ENCODE data around the gene ZNF518A.

The ZNF518A gene

GRCh38 chr10:96133135-96133534 is 3.0 kb downstream of the ZNF518A start:
- peaks cover 10% of the 10 kb centered on the region in 2 donors for H3K4me1 ChIP-seq (ENCODE audit: control insufficient read depth in 1 of 2, insufficient read depth in 2 of 2, low read length in 2 of 2)
- H3K4me3 ChIP-seq (ENCODE audit: low read depth in 1 of 2, low read length in 2 of 2): no peak overlapping the region
- peaks cover 0 to under 1% of the 10 kb centered on the region in 2 donors for H3K27me3 ChIP-seq (ENCODE audit: control insufficient read depth in 1 of 2, insufficient read depth in 2 of 2, low read length in 2 of 2)
- H3K27ac ChIP-seq (ENCODE audit: low read depth, low read length): no peak overlapping the region
- H3K9me3 ChIP-seq (ENCODE audit: control insufficient read depth in 1 of 2, low read length in 2 of 2): no peaks in the 10 kb centered on the region
- no peak overlapping the region for H3K9ac ChIP-seq (ENCODE audit: low read depth in 1 of 2, low read length in 2 of 2)
- peaks cover 14 to 50% of the 10 kb centered on the region in 2 donors for H3K36me3 ChIP-seq (ENCODE audit: control insufficient read depth in 1 of 2, insufficient read depth in 2 of 2, low read length in 2 of 2)

GRCh38 chr10:96136810-96137209 is 6.7 kb downstream of the ZNF518A start:
- no peak overlapping the region for H3K27ac ChIP-seq (ENCODE audit: low read depth, low read length)
- no peaks in the 10 kb centered on the region for H3K27me3 ChIP-seq (ENCODE audit: control insufficient read depth in 1 of 2, insufficient read depth in 2 of 2, low read length in 2 of 2)
- peaks cover 14 to 65% of the 10 kb centered on the region in 2 donors for H3K36me3 ChIP-seq (ENCODE audit: control insufficient read depth in 1 of 2, insufficient read depth in 2 of 2, low read length in 2 of 2)
- H3K4me1 ChIP-seq (ENCODE audit: control insufficient read depth in 1 of 2, insufficient read depth in 2 of 2, low read length in 2 of 2): no peaks in the 10 kb centered on the region
- H3K4me3 ChIP-seq (ENCODE audit: low read depth in 1 of 2, low read length in 2 of 2): no peak overlapping the region
- no peaks in the 10 kb centered on the region for H3K9me3 ChIP-seq (ENCODE audit: control insufficient read depth in 1 of 2, low read length in 2 of 2)
- H3K9ac ChIP-seq (ENCODE audit: low read depth in 1 of 2, low read length in 2 of 2): no peak overlapping the region

GRCh38 chr10:96137567-96137966 is 7.5 kb downstream of the ZNF518A start:
- Histone ChIP-seq H3K4me1 (ENCODE audit: control insufficient read depth in 1 of 2, insufficient read depth in 2 of 2, low read length in 2 of 2) (no peaks in the 10 kb centered on the region), H3K9ac (ENCODE audit: low read depth in 1 of 2, low read length in 2 of 2) (no peak overlapping the region), H3K27me3 (ENCODE audit: control insufficient read depth in 1 of 2, insufficient read depth in 2 of 2, low read length in 2 of 2) (no peaks in the 10 kb centered on the region), H3K4me3 (ENCODE audit: low read depth in 1 of 2, low read length in 2 of 2) (no peak overlapping the region), H3K27ac (ENCODE audit: low read depth, low read length) (no peak overlapping the region), H3K36me3 (ENCODE audit: control insufficient read depth in 1 of 2, insufficient read depth in 2 of 2, low read length in 2 of 2) (peaks cover 14 to 67% of the 10 kb centered on the region in 2 donors), H3K9me3 (ENCODE audit: control insufficient read depth in 1 of 2, low read length in 2 of 2) (no peaks in the 10 kb centered on the region)

GRCh38 chr10:96138102-96138501 is 8.0 kb downstream of the ZNF518A start:
- no peaks in the 10 kb centered on the region for H3K9me3 ChIP-seq (ENCODE audit: control insufficient read depth in 1 of 2, low read length in 2 of 2)
- H3K36me3 ChIP-seq (ENCODE audit: control insufficient read depth in 1 of 2, insufficient read depth in 2 of 2, low read length in 2 of 2): peaks cover 17 to 68% of the 10 kb centered on the region in 2 donors
- H3K4me3 ChIP-seq (ENCODE audit: low read depth in 1 of 2, low read length in 2 of 2): no peak overlapping the region
- no peak overlapping the region for H3K27ac ChIP-seq (ENCODE audit: low read depth, low read length)
- H3K9ac ChIP-seq (ENCODE audit: low read depth in 1 of 2, low read length in 2 of 2): no peak overlapping the region
- no peaks in the 10 kb centered on the region for H3K27me3 ChIP-seq (ENCODE audit: control insufficient read depth in 1 of 2, insufficient read depth in 2 of 2, low read length in 2 of 2)
- H3K4me1 ChIP-seq (ENCODE audit: control insufficient read depth in 1 of 2, insufficient read depth in 2 of 2, low read length in 2 of 2): no peaks in the 10 kb centered on the region

GRCh38 chr10:96152437-96152836 is 22.3 kb downstream of the ZNF518A start:
- Histone ChIP-seq H3K27me3 (ENCODE audit: control insufficient read depth in 1 of 2, insufficient read depth in 2 of 2, low read length in 2 of 2) (no peaks in the 10 kb centered on the region), H3K27ac (ENCODE audit: low read depth, low read length) (no peak overlapping the region), H3K4me3 (ENCODE audit: low read depth in 1 of 2, low read length in 2 of 2) (no peak overlapping the region), H3K9me3 (ENCODE audit: control insufficient read depth in 1 of 2, low read length in 2 of 2) (no peaks in the 10 kb centered on the region), H3K4me1 (ENCODE audit: control insufficient read depth in 1 of 2, insufficient read depth in 2 of 2, low read length in 2 of 2) (no peaks in the 10 kb centered on the region), H3K9ac (ENCODE audit: low read depth in 1 of 2, low read length in 2 of 2) (no peak overlapping the region), H3K36me3 (ENCODE audit: control insufficient read depth in 1 of 2, insufficient read depth in 2 of 2, low read length in 2 of 2) (peaks cover 28 to 60% of the 10 kb centered on the region in 2 donors)

- Histone ChIP-seq H3K9ac (ENCODE audit: low read depth in 1 of 2, low read length in 2 of 2) (no peak overlapping the region), H3K36me3 (ENCODE audit: control insufficient read depth in 1 of 2, insufficient read depth in 2 of 2, low read length in 2 of 2) (peaks cover 34 to 66% of the 10 kb centered on the region in 2 donors), H3K4me1 (ENCODE audit: control insufficient read depth in 1 of 2, insufficient read depth in 2 of 2, low read length in 2 of 2) (no peaks in the 10 kb centered on the region), H3K9me3 (ENCODE audit: control insufficient read depth in 1 of 2, low read length in 2 of 2) (no peaks in the 10 kb centered on the region), H3K27ac (ENCODE audit: low read depth, low read length) (no peak overlapping the region), H3K4me3 (ENCODE audit: low read depth in 1 of 2, low read length in 2 of 2) (no peak overlapping the region), H3K27me3 (ENCODE audit: control insufficient read depth in 1 of 2, insufficient read depth in 2 of 2, low read length in 2 of 2) (no peaks in the 10 kb centered on the region)
These were observed 23.0 kb downstream of the ZNF518A start for GRCh38 chr10:96153070-96153469.

GRCh38 chr10:96165726-96166125 is 35.6 kb downstream of the ZNF518A start:
- peaks cover 10 to 17% of the 10 kb centered on the region in 2 donors for H3K9me3 ChIP-seq (ENCODE audit: control insufficient read depth in 1 of 2, low read length in 2 of 2)
- no peak overlapping the region for H3K9ac ChIP-seq (ENCODE audit: low read depth in 1 of 2, low read length in 2 of 2)
- no peaks in the 10 kb centered on the region for H3K27me3 ChIP-seq (ENCODE audit: control insufficient read depth in 1 of 2, insufficient read depth in 2 of 2, low read length in 2 of 2)
- no peak overlapping the region for H3K27ac ChIP-seq (ENCODE audit: low read depth, low read length)
- H3K4me3 ChIP-seq (ENCODE audit: low read depth in 1 of 2, low read length in 2 of 2): no peak overlapping the region
- no peaks in the 10 kb centered on the region for H3K4me1 ChIP-seq (ENCODE audit: control insufficient read depth in 1 of 2, insufficient read depth in 2 of 2, low read length in 2 of 2)
- H3K36me3 ChIP-seq (ENCODE audit: control insufficient read depth in 1 of 2, insufficient read depth in 2 of 2, low read length in 2 of 2): no peaks in the 10 kb centered on the region

- Histone ChIP-seq H3K4me1 (ENCODE audit: control insufficient read depth in 1 of 2, insufficient read depth in 2 of 2, low read length in 2 of 2) (no peaks in the 10 kb centered on the region), H3K36me3 (ENCODE audit: control insufficient read depth in 1 of 2, insufficient read depth in 2 of 2, low read length in 2 of 2) (no peaks in the 10 kb centered on the region), H3K9ac (ENCODE audit: low read depth in 1 of 2, low read length in 2 of 2) (no peak overlapping the region), H3K27me3 (ENCODE audit: control insufficient read depth in 1 of 2, insufficient read depth in 2 of 2, low read length in 2 of 2) (no peaks in the 10 kb centered on the region), H3K4me3 (ENCODE audit: low read depth in 1 of 2, low read length in 2 of 2) (no peak overlapping the region), H3K9me3 (ENCODE audit: control insufficient read depth in 1 of 2, low read length in 2 of 2) (peaks cover 10 to 20% of the 10 kb centered on the region in 2 donors), H3K27ac (ENCODE audit: low read depth, low read length) (no peak overlapping the region)
These were observed 38.4 kb downstream of the ZNF518A start for GRCh38 chr10:96168546-96168945.

GRCh38 chr10:96170230-96170629 is 40.1 kb downstream of the ZNF518A start:
- H3K9ac ChIP-seq (ENCODE audit: low read depth in 1 of 2, low read length in 2 of 2): no peak overlapping the region

GRCh38 chr10:96172666-96173065 is 42.6 kb downstream of the ZNF518A start:
- no peaks in the 10 kb centered on the region for H3K27me3 ChIP-seq (ENCODE audit: control insufficient read depth in 1 of 2, insufficient read depth in 2 of 2, low read length in 2 of 2)
- H3K4me1 ChIP-seq (ENCODE audit: control insufficient read depth in 1 of 2, insufficient read depth in 2 of 2, low read length in 2 of 2): no peaks in the 10 kb centered on the region
- no peaks in the 10 kb centered on the region for H3K36me3 ChIP-seq (ENCODE audit: control insufficient read depth in 1 of 2, insufficient read depth in 2 of 2, low read length in 2 of 2)
- H3K4me3 ChIP-seq (ENCODE audit: low read depth in 1 of 2, low read length in 2 of 2): no peak overlapping the region
- no peak overlapping the region for H3K9ac ChIP-seq (ENCODE audit: low read depth in 1 of 2, low read length in 2 of 2)
- no peak overlapping the region for H3K27ac ChIP-seq (ENCODE audit: low read depth, low read length)
- peaks cover 20 to 32% of the 10 kb centered on the region in 2 donors for H3K9me3 ChIP-seq (ENCODE audit: control insufficient read depth in 1 of 2, low read length in 2 of 2)

More at GRCh38 chr10:96170230-96170629, 40.1 kb downstream of the ZNF518A start:
- Histone ChIP-seq H3K4me1 (ENCODE audit: control insufficient read depth in 1 of 2, insufficient read depth in 2 of 2, low read length in 2 of 2) (no peaks in the 10 kb centered on the region), H3K36me3 (ENCODE audit: control insufficient read depth in 1 of 2, insufficient read depth in 2 of 2, low read length in 2 of 2) (no peaks in the 10 kb centered on the region), H3K9me3 (ENCODE audit: control insufficient read depth in 1 of 2, low read length in 2 of 2) (peaks cover 10 to 20% of the 10 kb centered on the region in 2 donors), H3K27ac (ENCODE audit: low read depth, low read length) (no peak overlapping the region), H3K27me3 (ENCODE audit: control insufficient read depth in 1 of 2, insufficient read depth in 2 of 2, low read length in 2 of 2) (no peaks in the 10 kb centered on the region), H3K4me3 (ENCODE audit: low read depth in 1 of 2, low read length in 2 of 2) (no peak overlapping the region)

- H3K4me1 ChIP-seq (ENCODE audit: control insufficient read depth in 1 of 2, insufficient read depth in 2 of 2, low read length in 2 of 2): no peaks in the 10 kb centered on the region
- H3K36me3 ChIP-seq (ENCODE audit: control insufficient read depth in 1 of 2, insufficient read depth in 2 of 2, low read length in 2 of 2): no peaks in the 10 kb centered on the region
- no peaks in the 10 kb centered on the region for H3K27me3 ChIP-seq (ENCODE audit: control insufficient read depth in 1 of 2, insufficient read depth in 2 of 2, low read length in 2 of 2)
- H3K27ac ChIP-seq (ENCODE audit: low read depth, low read length): no peak overlapping the region
- no peak overlapping the region for H3K4me3 ChIP-seq (ENCODE audit: low read depth in 1 of 2, low read length in 2 of 2)
- H3K9ac ChIP-seq (ENCODE audit: low read depth in 1 of 2, low read length in 2 of 2): no peak overlapping the region
- peaks cover 13 to 16% of the 10 kb centered on the region in 2 donors for H3K9me3 ChIP-seq (ENCODE audit: control insufficient read depth in 1 of 2, low read length in 2 of 2)
These were observed 46.9 kb downstream of the ZNF518A start for GRCh38 chr10:96176985-96177384.
